ENCODE data around the gene KIF1B.

KIF1B gene

DNA sequence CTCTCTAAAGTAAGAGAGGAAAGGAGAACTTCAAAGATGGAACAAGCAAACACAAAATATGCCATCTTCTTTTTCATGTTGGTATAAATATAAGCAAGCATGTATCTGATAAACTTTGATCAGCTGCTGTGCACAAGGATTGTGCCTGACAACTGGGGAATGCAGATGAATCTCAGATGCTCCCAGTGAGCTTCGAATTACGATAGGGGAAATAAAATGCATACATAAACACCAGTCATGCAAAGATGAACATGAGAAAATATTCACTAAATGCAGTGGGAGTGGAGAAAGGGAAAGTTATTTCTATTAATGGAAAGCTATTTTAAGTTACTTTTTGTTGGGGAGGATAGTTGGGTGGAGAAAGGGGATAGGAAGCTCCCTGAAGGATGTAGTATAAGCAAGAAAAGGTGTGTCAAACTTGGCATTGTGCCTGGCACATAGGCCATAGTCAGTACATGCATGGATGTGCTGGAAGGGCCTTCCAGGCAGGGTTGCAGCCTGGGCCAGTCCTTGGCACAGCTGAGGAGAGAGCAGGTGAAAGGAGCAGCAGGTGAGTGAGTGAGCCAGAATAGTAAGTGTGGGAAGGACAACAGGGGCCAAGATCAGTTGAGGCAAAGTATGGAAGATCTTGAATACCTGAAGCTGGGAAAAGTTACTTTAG is 130.7 kb downstream of the KIF1B start:
- no peaks in the 10 kb centered on the region for H3K36me3 ChIP-seq (ENCODE audit: control insufficient read depth, insufficient read depth, low read length)

DNA sequence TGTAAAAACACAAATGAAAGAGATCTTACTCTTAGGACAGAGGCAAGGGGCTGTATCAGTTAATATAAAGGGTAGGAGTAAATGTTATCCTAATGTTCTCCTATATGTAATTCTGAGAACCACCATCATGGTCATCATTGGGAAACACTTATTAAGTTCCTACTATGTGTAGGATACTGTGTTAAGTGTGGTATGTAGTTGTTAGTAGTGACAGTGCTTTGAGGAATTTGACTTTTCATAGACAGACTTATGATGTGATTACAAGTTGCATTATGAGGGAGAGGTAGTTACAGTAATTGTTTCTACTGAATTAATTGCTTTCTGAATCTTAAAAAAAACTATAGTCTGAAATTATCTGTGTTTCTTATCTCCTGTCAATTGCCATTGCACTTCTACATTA is 136.7 kb downstream of the KIF1B start:
- Histone ChIP-seq H3K9me3 (ENCODE audit: control insufficient read depth, low read length) (no peaks in the 10 kb centered on the region), H3K79me2 (no peaks in the 10 kb centered on the region), H3K4me1 (no peaks in the 10 kb centered on the region), H2AFZ (no peak overlapping the region), H3K36me3 (ENCODE audit: control insufficient read depth, insufficient read depth, low read length) (no peaks in the 10 kb centered on the region), H3K9ac (no peak overlapping the region), H3K4me2 (ENCODE audit: low read length) (no peak overlapping the region), H3K4me3 (ENCODE audit: low read depth, low read length) (no peak overlapping the region), H3K27me3 (ENCODE audit: control insufficient read depth, insufficient read depth, low read length) (no peaks in the 10 kb centered on the region), H3K27ac (no peak overlapping the region)
- TF ChIP-seq, protein P1, sequence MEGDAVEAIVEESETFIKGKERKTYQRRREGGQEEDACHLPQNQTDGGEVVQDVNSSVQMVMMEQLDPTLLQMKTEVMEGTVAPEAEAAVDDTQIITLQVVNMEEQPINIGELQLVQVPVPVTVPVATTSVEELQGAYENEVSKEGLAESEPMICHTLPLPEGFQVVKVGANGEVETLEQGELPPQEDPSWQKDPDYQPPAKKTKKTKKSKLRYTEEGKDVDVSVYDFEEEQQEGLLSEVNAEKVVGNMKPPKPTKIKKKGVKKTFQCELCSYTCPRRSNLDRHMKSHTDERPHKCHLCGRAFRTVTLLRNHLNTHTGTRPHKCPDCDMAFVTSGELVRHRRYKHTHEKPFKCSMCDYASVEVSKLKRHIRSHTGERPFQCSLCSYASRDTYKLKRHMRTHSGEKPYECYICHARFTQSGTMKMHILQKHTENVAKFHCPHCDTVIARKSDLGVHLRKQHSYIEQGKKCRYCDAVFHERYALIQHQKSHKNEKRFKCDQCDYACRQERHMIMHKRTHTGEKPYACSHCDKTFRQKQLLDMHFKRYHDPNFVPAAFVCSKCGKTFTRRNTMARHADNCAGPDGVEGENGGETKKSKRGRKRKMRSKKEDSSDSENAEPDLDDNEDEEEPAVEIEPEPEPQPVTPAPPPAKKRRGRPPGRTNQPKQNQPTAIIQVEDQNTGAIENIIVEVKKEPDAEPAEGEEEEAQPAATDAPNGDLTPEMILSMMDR (IDR thresholded peaks at IDR 0.05), result no peak

More for the DNA sequence above, 130.7 kb downstream of the KIF1B start:
- H2AFZ ChIP-seq, result no peak overlapping the region
- no peaks in the 10 kb centered on the region for H3K9me3 ChIP-seq (ENCODE audit: control insufficient read depth, low read length)
- H3K9ac ChIP-seq, result no peak overlapping the region
- no peak overlapping the region for H3K4me3 ChIP-seq (ENCODE audit: low read depth, low read length)
- no peaks in the 10 kb centered on the region for H3K27me3 ChIP-seq (ENCODE audit: control insufficient read depth, insufficient read depth, low read length)
- H3K27ac ChIP-seq, result no peak overlapping the region
- no peaks in the 10 kb centered on the region for H3K79me2 ChIP-seq
- no peak overlapping the region for H3K4me2 ChIP-seq (ENCODE audit: low read length)
- TF ChIP-seq, protein P1 (IDR thresholded peaks at IDR 0.05), result no peak
- no peaks in the 10 kb centered on the region for H3K4me1 ChIP-seq

DNA sequence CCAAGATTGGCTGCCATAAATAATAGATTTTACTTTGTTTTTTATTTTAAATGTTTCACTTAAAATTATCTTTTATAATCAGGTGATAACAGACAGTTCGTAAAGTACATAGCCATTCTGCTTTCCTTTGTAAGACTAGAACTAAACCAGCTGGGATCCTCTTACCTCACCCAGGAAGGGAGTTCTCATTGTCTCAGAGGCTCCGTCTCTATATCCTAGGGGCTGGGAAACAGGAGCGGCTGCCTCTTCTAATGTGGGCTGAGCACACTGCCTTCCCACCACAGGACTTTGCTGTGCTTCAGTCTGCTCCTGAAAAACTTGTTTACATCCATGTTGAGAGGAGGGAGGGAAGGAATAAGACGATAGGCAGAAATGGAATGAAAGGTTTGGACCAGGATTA is 142.9 kb downstream of the KIF1B start:
- Histone ChIP-seq H3K27me3 (ENCODE audit: control insufficient read depth, insufficient read depth, low read length) (no peaks in the 10 kb centered on the region), H3K9ac (no peak overlapping the region), H3K79me2 (no peaks in the 10 kb centered on the region), H3K36me3 (ENCODE audit: control insufficient read depth, insufficient read depth, low read length) (no peaks in the 10 kb centered on the region), H3K4me1 (no peaks in the 10 kb centered on the region), H3K4me2 (ENCODE audit: low read length) (no peak overlapping the region), H3K4me3 (ENCODE audit: low read depth, low read length) (no peak overlapping the region), H3K9me3 (ENCODE audit: control insufficient read depth, low read length) (no peaks in the 10 kb centered on the region), H2AFZ (no peak overlapping the region), H3K27ac (no peak overlapping the region)
- TF ChIP-seq, protein P1 (IDR thresholded peaks at IDR 0.05), result no peak

DNA sequence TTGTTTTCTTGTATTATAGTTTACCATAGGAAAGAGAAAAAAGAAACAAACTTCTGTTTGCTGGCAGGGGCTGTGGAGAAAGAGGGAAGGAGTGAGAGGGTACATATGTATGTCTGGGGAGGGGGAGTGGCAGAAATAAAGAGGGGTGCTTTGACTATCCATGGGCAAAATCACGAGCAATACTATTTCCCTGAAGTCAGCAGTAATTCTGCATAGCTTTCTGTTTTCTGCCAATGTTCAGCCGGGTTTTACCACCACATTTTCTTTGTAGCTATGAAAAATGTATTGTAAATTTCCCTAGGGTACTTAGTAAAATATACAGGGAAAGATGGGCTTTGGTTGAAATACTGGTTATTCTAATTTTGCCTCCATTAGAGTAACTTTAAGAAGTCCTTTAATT is 143.3 kb downstream of the KIF1B start:
- Histone ChIP-seq H3K4me3 (ENCODE audit: low read depth, low read length) (no peak overlapping the region), H3K4me1 (no peaks in the 10 kb centered on the region), H3K9me3 (ENCODE audit: control insufficient read depth, low read length) (no peaks in the 10 kb centered on the region), H3K36me3 (ENCODE audit: control insufficient read depth, insufficient read depth, low read length) (no peaks in the 10 kb centered on the region), H3K9ac (no peak overlapping the region), H3K4me2 (ENCODE audit: low read length) (peak overlapping the region; percentile 36), H3K79me2 (no peaks in the 10 kb centered on the region), H3K27me3 (ENCODE audit: control insufficient read depth, insufficient read depth, low read length) (no peaks in the 10 kb centered on the region), H2AFZ (no peak overlapping the region), H3K27ac (no peak overlapping the region)
- TF ChIP-seq, protein P1 (IDR thresholded peaks at IDR 0.05), result no peak

DNA sequence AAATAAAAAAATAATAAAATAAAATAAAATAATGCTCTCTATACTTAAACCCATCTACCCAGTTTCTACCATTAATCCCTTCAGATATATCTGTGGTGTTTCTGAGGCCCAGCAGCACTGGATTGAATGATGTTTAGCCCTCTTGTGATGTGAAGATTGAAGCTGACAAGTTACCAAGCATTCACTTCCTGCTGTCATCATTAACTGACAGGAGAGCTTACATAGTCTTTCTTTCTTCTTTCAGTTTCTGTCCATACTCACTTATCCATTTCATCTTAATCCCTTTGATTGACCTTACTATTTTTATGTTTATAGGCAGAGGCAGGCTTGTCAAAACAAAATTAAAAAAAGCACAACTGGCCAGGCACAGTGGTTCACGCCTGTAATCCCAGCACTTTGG is 149.7 kb downstream of the KIF1B start:
- Histone ChIP-seq H3K4me3 (ENCODE audit: low read depth, low read length) (no peak overlapping the region), H3K27ac (no peak overlapping the region), H3K9me3 (ENCODE audit: control insufficient read depth, low read length) (no peaks in the 10 kb centered on the region), H3K79me2 (no peaks in the 10 kb centered on the region), H3K4me1 (no peaks in the 10 kb centered on the region), H3K9ac (no peak overlapping the region), H3K4me2 (ENCODE audit: low read length) (no peak overlapping the region), H3K27me3 (ENCODE audit: control insufficient read depth, insufficient read depth, low read length) (no peaks in the 10 kb centered on the region), H3K36me3 (ENCODE audit: control insufficient read depth, insufficient read depth, low read length) (no peaks in the 10 kb centered on the region), H2AFZ (no peak overlapping the region)
- TF ChIP-seq, protein P1 (IDR thresholded peaks at IDR 0.05), result no peak
